Fibroblast of pulmonary artery (primary cell): ENCODE measurements around the gene MAP3K19.
"Not testable (repeated sequence)": the region's sequence is repeated elsewhere in the genome, so short reads cannot be mapped to it uniquely, and the experiment has no call there.

Experiments used
- DNase-seq: peaks from one replicate; pipeline ENCODE4 v3.0.0-alpha.2; 2010; ENCODE audit warnings: low read depth
- H3K4me3 ChIP-seq: replicated peaks from 2 replicates; pipeline ENCODE4 v1.5.1; 2011; ENCODE audit warnings: low read depth, mild to moderate bottlenecking, control low read depth, low read length, moderate library complexity
- CTCF ChIP-seq: IDR thresholded peaks from 2 replicates; pipeline ENCODE4 v1.5.1; 2011; ENCODE audit warnings: mild to moderate bottlenecking, control low read depth, low read length, inconsistent platforms; ENCODE audit errors: missing control alignments

MAP3K19 gene

GRCh38 chr2:135052042-135052876 is 5.0 kb upstream of the MAP3K19 start, which contains the start of gene RAB3GAP1:
Gene RAB3GAP1 (plus strand): TSS chr2:135052292. CDS start chr2:135052308, 16 bp downstream.
- TF ChIP-seq CTCF: no peak
- peak within 1 kb of the TSS; percentile 99 for H3K4me3 ChIP-seq
- DNase-seq: peak; percentile 84

DNA sequence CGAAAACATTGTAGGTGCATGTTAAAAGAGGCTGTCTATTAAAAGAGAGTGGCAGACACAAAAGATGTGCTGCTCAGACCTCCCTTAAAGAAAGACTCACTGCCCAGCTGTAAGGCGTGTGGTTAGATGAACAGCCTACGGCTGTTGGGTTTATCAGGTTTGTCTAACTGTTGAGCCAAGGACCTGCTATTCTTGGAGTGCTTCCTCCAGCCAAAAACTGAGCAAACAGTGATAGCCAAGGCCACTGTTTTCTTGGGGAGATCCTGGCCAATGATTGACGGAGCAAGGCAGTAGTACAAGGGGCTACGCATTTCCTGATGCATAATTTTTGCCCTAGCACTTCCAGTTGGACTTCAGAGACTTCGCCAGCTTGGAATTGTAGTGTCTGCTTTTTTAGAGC is 3.4 kb upstream of the MAP3K19 start:
- DNase-seq: no peak
- H3K4me3 ChIP-seq: no peak overlapping the region
- TF ChIP-seq CTCF: no peak

DNA sequence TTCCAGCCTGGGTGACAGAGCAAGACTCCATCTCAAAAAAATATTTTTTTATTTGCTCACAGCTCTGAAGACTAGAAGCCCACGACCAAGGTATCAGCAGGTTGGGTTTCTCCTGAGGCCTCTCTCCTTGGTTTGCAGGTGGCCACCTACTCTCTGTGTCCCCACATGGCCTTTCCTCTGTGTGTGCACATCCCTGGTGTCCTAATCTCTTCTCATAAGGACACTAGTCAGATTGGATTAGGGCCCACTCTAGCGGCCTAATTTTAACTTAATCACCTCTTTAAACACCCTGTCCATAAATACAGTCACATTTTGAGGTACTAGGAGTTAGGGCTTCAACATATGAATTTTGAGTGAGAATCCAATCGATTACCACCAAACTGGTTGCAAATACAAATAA is 2.9 kb upstream of the MAP3K19 start:
- TF ChIP-seq CTCF: no peak
- DNase-seq: no peak
- H3K4me3 ChIP-seq: no peak overlapping the region

- no peak overlapping the region for H3K4me3 ChIP-seq
- no peak for DNase-seq
- TF ChIP-seq CTCF: no peak
These were observed 875 bp upstream of the MAP3K19 start for GRCh38 chr2:135048122-135048521.

GRCh38 chr2:135043345-135043744 is 3.9 kb downstream of the MAP3K19 start:
- no peak overlapping the region for H3K4me3 ChIP-seq
- DNase-seq: no peak
- TF ChIP-seq CTCF: peak; percentile 47

GRCh38 chr2:135037831-135038230 is 9.4 kb downstream of the MAP3K19 start:
- TF ChIP-seq CTCF: no peak
- no peak overlapping the region for H3K4me3 ChIP-seq
- DNase-seq: no peak

- not testable (repeated sequence) for DNase-seq, H3K4me3 ChIP-seq
These were observed 14.0 kb downstream of the MAP3K19 start for GRCh38 chr2:135033216-135033615.
